Measurements from ENCODE around the gene TSPY9.
"Not testable (repeated sequence)": the region's sequence is repeated elsewhere in the genome, so short reads cannot be mapped to it uniquely, and the experiment has no call there.

Gene TSPY9, protein sequence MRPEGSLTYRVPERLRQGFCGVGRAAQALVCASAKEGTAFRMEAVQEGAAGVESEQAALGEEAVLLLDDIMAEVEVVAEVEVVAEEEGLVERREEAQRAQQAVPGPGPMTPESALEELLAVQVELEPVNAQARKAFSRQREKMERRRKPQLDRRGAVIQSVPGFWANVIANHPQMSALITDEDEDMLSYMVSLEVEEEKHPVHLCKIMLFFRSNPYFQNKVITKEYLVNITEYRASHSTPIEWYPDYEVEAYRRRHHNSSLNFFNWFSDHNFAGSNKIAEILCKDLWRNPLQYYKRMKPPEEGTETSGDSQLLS

DNA sequence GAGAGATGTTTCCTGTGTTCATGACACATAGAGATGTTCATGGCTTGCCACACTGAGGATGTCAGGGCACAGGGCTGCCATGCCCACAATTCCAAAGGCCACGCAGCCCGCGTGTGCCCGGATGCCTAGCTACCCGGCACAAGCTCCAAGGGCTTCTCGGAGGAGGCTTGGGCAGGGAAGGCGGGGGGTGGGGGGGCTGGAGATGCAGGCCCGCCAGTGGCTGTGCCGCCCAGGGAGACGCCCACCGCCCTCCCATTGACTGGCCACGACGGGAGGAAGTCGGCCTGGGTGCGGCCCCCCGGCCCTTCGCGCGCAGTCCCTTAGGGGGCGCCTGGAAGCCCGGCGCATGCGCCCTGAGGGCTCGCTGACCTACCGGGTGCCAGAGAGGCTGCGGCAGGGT lies at the start of gene TSPY9:
TSS of gene TSPY9 (plus strand) at position 301 of the 400 bp plus-strand sequence. CDS start at position 347, 46 bp downstream.
- not testable (repeated sequence) for H3K4me3 ChIP-seq (ENCODE audit: control insufficient read depth, low read depth, low read length); DNase-seq (ENCODE audit: low read depth)

DNA sequence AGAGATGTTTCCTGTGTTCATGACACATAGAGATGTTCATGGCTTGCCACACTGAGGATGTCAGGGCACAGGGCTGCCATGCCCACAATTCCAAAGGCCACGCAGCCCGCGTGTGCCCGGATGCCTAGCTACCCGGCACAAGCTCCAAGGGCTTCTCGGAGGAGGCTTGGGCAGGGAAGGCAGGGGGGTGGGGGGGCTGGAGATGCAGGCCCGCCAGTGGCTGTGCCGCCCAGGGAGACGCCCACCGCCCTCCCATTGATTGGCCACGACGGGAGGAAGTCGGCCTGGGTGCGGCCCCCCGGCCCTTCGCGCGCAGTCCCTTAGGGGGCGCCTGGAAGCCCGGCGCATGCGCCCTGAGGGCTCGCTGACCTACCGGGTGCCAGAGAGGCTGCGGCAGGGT lies 20.4 kb upstream of the TSPY9 start, which contains the start of gene TSPY1:
TSS of gene TSPY1 (plus strand) at position 301 of the 400 bp plus-strand sequence. CDS start at position 347, 46 bp downstream.
- not testable (repeated sequence) for H3K4me3 ChIP-seq (ENCODE audit: control insufficient read depth, low read depth, low read length); DNase-seq (ENCODE audit: low read depth)

DNA sequence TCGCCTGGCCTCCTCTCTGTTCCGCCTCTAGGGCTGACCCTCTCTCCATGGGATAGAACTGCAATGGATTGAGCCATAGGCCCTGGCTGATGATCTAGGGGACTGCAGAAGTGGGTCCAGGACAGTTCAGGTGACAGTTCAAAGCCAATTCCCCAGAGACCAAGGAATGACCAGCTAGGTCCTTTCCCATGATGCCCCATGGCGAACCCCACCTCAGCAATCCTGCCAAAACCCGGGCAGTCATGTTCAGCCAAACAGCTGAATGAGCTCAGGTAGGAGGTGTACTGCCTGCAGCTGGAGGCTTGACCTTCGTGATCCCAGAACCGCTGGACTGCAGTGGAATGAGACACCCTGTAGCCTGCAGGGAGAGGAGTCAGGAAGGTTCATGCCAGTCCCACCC lies 17.3 kb downstream of the TSPY9 start:
- DNase-seq (ENCODE audit: low read depth), result not testable (repeated sequence)

DNA sequence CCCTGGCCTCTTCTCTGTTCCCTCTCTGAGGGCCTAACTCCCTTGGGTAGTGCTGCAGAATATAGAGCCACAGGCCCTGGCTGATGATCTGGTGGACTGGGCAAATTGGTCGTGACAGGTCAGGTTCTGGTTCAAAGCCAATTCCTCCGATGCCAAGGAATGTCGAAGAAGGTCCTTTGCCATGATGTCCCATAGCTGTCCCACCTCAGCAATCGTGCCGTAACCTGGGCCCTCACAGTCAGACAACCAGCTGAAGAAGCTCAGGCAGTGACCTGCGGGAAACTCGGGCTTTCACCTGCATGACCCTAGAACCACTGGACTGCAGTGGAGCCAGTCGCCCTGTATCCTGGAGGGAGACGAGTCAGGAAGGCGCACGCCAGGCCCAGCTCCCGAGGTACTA lies 29.2 kb downstream of the TSPY9 start:
- H3K4me3 ChIP-seq (ENCODE audit: control insufficient read depth, low read depth, low read length); DNase-seq (ENCODE audit: low read depth): not testable (repeated sequence)

More for the DNA sequence above, 17.3 kb downstream of the TSPY9 start:
- H3K4me3 ChIP-seq (ENCODE audit: control insufficient read depth, low read depth, low read length), result not testable (repeated sequence)

DNA sequence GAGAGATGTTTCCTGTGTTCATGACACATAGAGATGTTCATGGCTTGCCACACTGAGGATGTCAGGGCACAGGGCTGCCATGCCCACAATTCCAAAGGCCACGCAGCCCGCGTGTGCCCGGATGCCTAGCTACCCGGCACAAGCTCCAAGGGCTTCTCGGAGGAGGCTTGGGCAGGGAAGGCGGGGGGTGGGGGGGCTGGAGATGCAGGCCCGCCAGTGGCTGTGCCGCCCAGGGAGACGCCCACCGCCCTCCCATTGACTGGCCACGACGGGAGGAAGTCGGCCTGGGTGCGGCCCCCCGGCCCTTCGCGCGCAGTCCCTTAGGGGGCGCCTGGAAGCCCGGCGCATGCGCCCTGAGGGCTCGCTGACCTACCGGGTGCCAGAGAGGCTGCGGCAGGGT lies 40.5 kb downstream of the TSPY9 start, which contains the start of gene TSPY10:
TSS of gene TSPY10 (plus strand) at position 301 of the 400 bp plus-strand sequence. CDS start at position 347, 46 bp downstream.
- not testable (repeated sequence) for H3K4me3 ChIP-seq (ENCODE audit: control insufficient read depth, low read depth, low read length); DNase-seq (ENCODE audit: low read depth)

Measured in fibroblast of mammary gland (primary cell).